Peyer's patch (tissue), 4 donors: Measurements from ENCODE around the gene SEPTIN10.

Experiments used
- POLR2A ChIP-seq, 2 donors: fragments of 450-650 bp; IDR thresholded peaks; one replicate each; pipeline ENCODE4 v1.5.1; 2017; ENCODE audit warnings: antibody characterized with exemption in 2 of 2, mild to moderate bottlenecking in 2 of 2, moderate library complexity in 2 of 2
- TF ChIP-seq, protein P1 (sequence below), 6 experiments: fragments of 450-650 bp in 4 of 6; fragments of 200-600 bp in 2 of 6; sonication (generic) in 1 of 6; IDR thresholded peaks; one replicate each; pipeline ENCODE4 v1.5.1; 2017 to 2019; ENCODE audit warnings: antibody characterized with exemption in 6 of 6, mild to moderate bottlenecking in 3 of 6, moderate library complexity in 1 of 6

DNA sequence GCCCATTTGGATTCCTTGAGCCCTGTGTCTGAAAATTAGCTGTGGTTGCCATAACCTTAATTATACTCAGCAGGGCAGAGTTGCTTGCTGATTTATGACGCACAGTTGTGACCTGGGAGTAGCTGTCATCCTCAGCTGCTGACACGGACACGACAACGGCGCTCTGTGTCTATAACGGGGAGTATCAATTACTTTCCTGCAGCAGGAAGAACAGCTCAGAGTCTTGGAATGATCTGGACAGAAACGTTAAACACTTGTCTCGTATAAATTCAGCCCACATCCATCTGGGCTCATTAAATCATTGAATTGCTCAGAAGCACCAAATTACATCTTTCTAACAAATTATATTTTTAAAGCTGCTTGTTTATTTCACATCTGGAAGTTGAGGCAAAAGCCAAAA, 116.3 kb downstream of the SEPTIN10 start:
- TF ChIP-seq, protein P1, sequence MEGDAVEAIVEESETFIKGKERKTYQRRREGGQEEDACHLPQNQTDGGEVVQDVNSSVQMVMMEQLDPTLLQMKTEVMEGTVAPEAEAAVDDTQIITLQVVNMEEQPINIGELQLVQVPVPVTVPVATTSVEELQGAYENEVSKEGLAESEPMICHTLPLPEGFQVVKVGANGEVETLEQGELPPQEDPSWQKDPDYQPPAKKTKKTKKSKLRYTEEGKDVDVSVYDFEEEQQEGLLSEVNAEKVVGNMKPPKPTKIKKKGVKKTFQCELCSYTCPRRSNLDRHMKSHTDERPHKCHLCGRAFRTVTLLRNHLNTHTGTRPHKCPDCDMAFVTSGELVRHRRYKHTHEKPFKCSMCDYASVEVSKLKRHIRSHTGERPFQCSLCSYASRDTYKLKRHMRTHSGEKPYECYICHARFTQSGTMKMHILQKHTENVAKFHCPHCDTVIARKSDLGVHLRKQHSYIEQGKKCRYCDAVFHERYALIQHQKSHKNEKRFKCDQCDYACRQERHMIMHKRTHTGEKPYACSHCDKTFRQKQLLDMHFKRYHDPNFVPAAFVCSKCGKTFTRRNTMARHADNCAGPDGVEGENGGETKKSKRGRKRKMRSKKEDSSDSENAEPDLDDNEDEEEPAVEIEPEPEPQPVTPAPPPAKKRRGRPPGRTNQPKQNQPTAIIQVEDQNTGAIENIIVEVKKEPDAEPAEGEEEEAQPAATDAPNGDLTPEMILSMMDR (IDR thresholded peaks at IDR 0.05) = no peak
- no peak for TF ChIP-seq POLR2A (IDR thresholded peaks at IDR 0.05)
